Astrocyte (in vitro differentiated cells and primary cell): ENCODE results near the gene HAS3. TPM values are rescaled to one million over a fixed set of nuclear protein-coding genes. Genes with fewer than 3 reads are reported as not detected.

Experiments
- DNase-seq: peaks from one replicate; pipeline ENCODE4 v3.0.0-alpha.2; 2010; ENCODE audit warnings: low read depth
- FAIRE-seq: peaks from 2 replicates; lab custom pipeline; 2011; peaks lifted over from hg19 to GRCh38; lab: Jason Lieb, UNC
- H2AFZ ChIP-seq: 2 replicates; pipeline ENCODE4 v1.6.0; 2012; ENCODE audit warnings: low read depth, low read length, inconsistent platforms
- H3K27ac ChIP-seq: 2 replicates; pipeline ENCODE4 v1.5.1; 2011; ENCODE audit warnings: low read depth, low read length, inconsistent platforms
- H3K27me3 ChIP-seq: 2 replicates; pipeline ENCODE4 v1.6.0; 2011; ENCODE audit warnings: low read length, inconsistent platforms; ENCODE audit not compliant: insufficient read depth
- H3K36me3 ChIP-seq: 2 replicates; pipeline ENCODE4 v1.5.1; 2011; ENCODE audit warnings: low read length, inconsistent platforms; ENCODE audit not compliant: insufficient read depth
- H3K4me1 ChIP-seq: 2 replicates; pipeline ENCODE4 v1.5.1; 2011; ENCODE audit warnings: low read length, inconsistent platforms; ENCODE audit not compliant: insufficient read depth
- H3K4me2 ChIP-seq: 2 replicates; pipeline ENCODE4 v1.6.0; 2012; ENCODE audit warnings: low read length, inconsistent platforms
- H3K4me3 ChIP-seq: 2 replicates; pipeline ENCODE4 v1.5.1; 2011; ENCODE audit warnings: low read depth, mild to moderate bottlenecking, low read length, inconsistent platforms; ENCODE audit not compliant: insufficient read depth
- H3K79me2 ChIP-seq: 2 replicates; pipeline ENCODE4 v1.6.0; 2012; ENCODE audit warnings: mild to moderate bottlenecking, low read length, inconsistent platforms; ENCODE audit not compliant: insufficient read depth
- H3K9ac ChIP-seq: 2 replicates; pipeline ENCODE4 v1.6.0; 2012; ENCODE audit warnings: mild to moderate bottlenecking, low read length, inconsistent platforms
- H3K9me3 ChIP-seq: 2 replicates; pipeline ENCODE4 v1.5.1; 2012; ENCODE audit warnings: low read depth, mild to moderate bottlenecking, low read length, inconsistent platforms; ENCODE audit not compliant: insufficient read depth
- H4K20me1 ChIP-seq: 2 replicates; pipeline ENCODE4 v1.6.0; 2012; ENCODE audit warnings: low read length, inconsistent platforms; ENCODE audit not compliant: insufficient read depth
- H3K27ac Mint-ChIP-seq: one replicate; pipeline ENCODE4 v1.8.0; 2021; ENCODE audit warnings: mild to moderate bottlenecking, mixed read lengths; ENCODE audit not compliant: unreplicated experiment
- H3K27me3 Mint-ChIP-seq: one replicate; pipeline ENCODE4 v1.8.0; 2021; ENCODE audit warnings: low read depth, mixed read lengths; ENCODE audit not compliant: unreplicated experiment
- H3K36me3 Mint-ChIP-seq: one replicate; pipeline ENCODE4 v1.8.0; 2021; ENCODE audit warnings: low read depth, mixed read lengths; ENCODE audit not compliant: unreplicated experiment
- H3K4me1 Mint-ChIP-seq: one replicate; pipeline ENCODE4 v1.8.0; 2021; ENCODE audit warnings: low read depth, mixed read lengths; ENCODE audit not compliant: unreplicated experiment
- H3K4me3 Mint-ChIP-seq: one replicate; pipeline ENCODE4 v1.8.0; 2021; ENCODE audit warnings: mild to moderate bottlenecking, moderate library complexity, mixed read lengths; ENCODE audit not compliant: unreplicated experiment
- H3K9me3 Mint-ChIP-seq: one replicate; pipeline ENCODE4 v1.8.0; 2021; ENCODE audit warnings: mild to moderate bottlenecking, mixed read lengths; ENCODE audit not compliant: unreplicated experiment
- EZH2 ChIP-seq: IDR thresholded peaks from 2 replicates; pipeline ENCODE4 v1.6.1; 2012; ENCODE audit warnings: mild to moderate bottlenecking, low read length, inconsistent platforms; ENCODE audit not compliant: insufficient read depth
- total RNA-seq: library from RNA; stranded (reverse); gene quantifications from 2 replicates; pipeline ENCODE4 v1.2.1, GENCODE V29; 2021
- TF ChIP-seq, protein P1 (sequence below): IDR thresholded peaks from 2 replicates; pipeline ENCODE4 v1.5.1; 2011; ENCODE audit warnings: low read depth, mild to moderate bottlenecking, inconsistent platforms, low read length, moderate library complexity; ENCODE audit not compliant: insufficient read depth

Gene HAS3
- total RNA-seq, 1 donor from 2014 or later: 2.0 TPM

DNA sequence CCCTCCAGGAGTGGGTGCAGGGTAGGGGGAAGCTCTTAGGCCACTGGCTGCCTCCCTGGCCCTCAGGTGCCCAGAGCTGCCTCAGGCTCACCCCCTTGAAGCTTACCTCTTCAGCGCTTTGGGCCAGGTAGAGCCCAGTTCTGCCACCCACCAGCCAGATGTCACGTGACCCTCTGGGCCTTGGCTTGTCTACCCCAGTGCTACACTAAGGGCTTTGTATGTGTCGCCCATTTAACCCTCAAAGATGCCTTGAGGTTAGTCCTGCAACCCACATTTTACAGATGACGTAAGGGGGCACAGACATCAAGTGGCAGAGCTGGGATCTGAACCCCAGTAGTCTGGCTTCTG, 3.4 kb downstream of the HAS3 start:
- peaks cover 10% of the 10 kb centered on the region for H3K4me1 Mint-ChIP-seq
- TF ChIP-seq EZH2: no peak
- TF ChIP-seq, protein P1, sequence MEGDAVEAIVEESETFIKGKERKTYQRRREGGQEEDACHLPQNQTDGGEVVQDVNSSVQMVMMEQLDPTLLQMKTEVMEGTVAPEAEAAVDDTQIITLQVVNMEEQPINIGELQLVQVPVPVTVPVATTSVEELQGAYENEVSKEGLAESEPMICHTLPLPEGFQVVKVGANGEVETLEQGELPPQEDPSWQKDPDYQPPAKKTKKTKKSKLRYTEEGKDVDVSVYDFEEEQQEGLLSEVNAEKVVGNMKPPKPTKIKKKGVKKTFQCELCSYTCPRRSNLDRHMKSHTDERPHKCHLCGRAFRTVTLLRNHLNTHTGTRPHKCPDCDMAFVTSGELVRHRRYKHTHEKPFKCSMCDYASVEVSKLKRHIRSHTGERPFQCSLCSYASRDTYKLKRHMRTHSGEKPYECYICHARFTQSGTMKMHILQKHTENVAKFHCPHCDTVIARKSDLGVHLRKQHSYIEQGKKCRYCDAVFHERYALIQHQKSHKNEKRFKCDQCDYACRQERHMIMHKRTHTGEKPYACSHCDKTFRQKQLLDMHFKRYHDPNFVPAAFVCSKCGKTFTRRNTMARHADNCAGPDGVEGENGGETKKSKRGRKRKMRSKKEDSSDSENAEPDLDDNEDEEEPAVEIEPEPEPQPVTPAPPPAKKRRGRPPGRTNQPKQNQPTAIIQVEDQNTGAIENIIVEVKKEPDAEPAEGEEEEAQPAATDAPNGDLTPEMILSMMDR: no peak
- DNase-seq (no peak), FAIRE-seq (no peak)
- Histone ChIP-seq H3K9me3 (no peaks in the 10 kb centered on the region), H3K4me3 (no peak overlapping the region), H3K27ac (no peak overlapping the region), H4K20me1 (peaks cover 42% of the 10 kb centered on the region), H3K27me3 (peaks cover 5% of the 10 kb centered on the region), H3K79me2 (no peaks in the 10 kb centered on the region), H3K9ac (no peak overlapping the region), H3K4me2 (peak overlapping the region; percentile 95), H3K4me1 (peaks cover 25% of the 10 kb centered on the region), H3K36me3 (no peaks in the 10 kb centered on the region), H2AFZ (no peak overlapping the region)
- H3K27me3 Mint-ChIP-seq: peaks cover 17% of the 10 kb centered on the region
- no peak overlapping the region for H3K4me3 Mint-ChIP-seq
- H3K36me3 Mint-ChIP-seq: peaks cover 16% of the 10 kb centered on the region
- H3K9me3 Mint-ChIP-seq: no peaks in the 10 kb centered on the region
- no peak overlapping the region for H3K27ac Mint-ChIP-seq

- Histone ChIP-seq H2AFZ (no peak overlapping the region), H3K4me1 (peaks cover 25% of the 10 kb centered on the region), H3K4me3 (no peak overlapping the region), H3K27me3 (peaks cover 5% of the 10 kb centered on the region), H3K79me2 (no peaks in the 10 kb centered on the region), H4K20me1 (peaks cover 50% of the 10 kb centered on the region), H3K9ac (no peak overlapping the region), H3K9me3 (no peaks in the 10 kb centered on the region), H3K27ac (no peak overlapping the region), H3K36me3 (no peaks in the 10 kb centered on the region), H3K4me2 (no peak overlapping the region)
- Mint-ChIP-seq H3K36me3 (peaks cover 18% of the 10 kb centered on the region), H3K4me1 (peaks cover 10% of the 10 kb centered on the region), H3K9me3 (no peaks in the 10 kb centered on the region), H3K27ac (no peak overlapping the region), H3K27me3 (peaks cover 16% of the 10 kb centered on the region), H3K4me3 (no peak overlapping the region)
- TF ChIP-seq, protein P1: no peak
- no peak for TF ChIP-seq EZH2
- FAIRE-seq (no peak), DNase-seq (no peak)
Measured at GRCh38 chr16:69109486-69110270, 4.2 kb downstream of the HAS3 start.

DNA sequence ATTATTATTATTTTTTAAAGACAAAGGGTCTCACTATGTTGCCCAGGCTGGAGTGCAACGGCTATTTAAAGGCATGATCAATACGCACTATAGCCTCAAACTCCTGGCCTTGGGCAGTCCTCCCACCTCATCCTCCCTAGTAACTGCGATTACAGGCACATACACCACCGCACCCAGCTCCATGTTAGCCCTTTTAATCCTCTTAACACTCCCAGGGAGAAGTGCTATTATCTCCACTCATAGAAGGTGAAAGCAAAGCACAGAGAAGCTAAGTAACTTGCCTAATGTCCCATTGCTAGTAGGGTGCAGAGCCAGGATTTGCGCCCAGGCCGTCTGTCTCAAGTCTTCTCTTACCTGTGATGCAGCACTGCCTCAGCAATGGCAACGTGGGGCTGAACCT, 5.0 kb downstream of the HAS3 start:
- Histone ChIP-seq H4K20me1 (peaks cover 54% of the 10 kb centered on the region), H3K36me3 (no peaks in the 10 kb centered on the region), H3K27me3 (peaks cover 5% of the 10 kb centered on the region), H3K79me2 (no peaks in the 10 kb centered on the region), H3K4me1 (peaks cover 24% of the 10 kb centered on the region), H3K4me3 (no peak overlapping the region), H3K4me2 (no peak overlapping the region), H3K9me3 (no peaks in the 10 kb centered on the region), H3K27ac (no peak overlapping the region), H3K9ac (no peak overlapping the region), H2AFZ (no peak overlapping the region)
- peaks cover 7% of the 10 kb centered on the region for H3K4me1 Mint-ChIP-seq
- TF ChIP-seq, protein P1: no peak
- no peak for TF ChIP-seq EZH2
- peaks cover 13% of the 10 kb centered on the region for H3K27me3 Mint-ChIP-seq
- no peak overlapping the region for H3K4me3 Mint-ChIP-seq
- FAIRE-seq (no peak), DNase-seq (no peak)
- H3K36me3 Mint-ChIP-seq: peaks cover 24% of the 10 kb centered on the region
- H3K27ac Mint-ChIP-seq: no peak overlapping the region
- H3K9me3 Mint-ChIP-seq: no peaks in the 10 kb centered on the region
